ENCODE results near the gene VGLL3.
"Not testable (repeated sequence)": the region's sequence is repeated elsewhere in the genome, so short reads cannot be mapped to it uniquely, and the experiment has no call there.

Gene VGLL3

GRCh38 chr3:86986671-86987420, 4.1 kb downstream of the VGLL3 start:
- peak overlapping the region; percentile 32 for H3K9ac ChIP-seq (ENCODE audit: insufficient read length)
- TF ChIP-seq POLR2AphosphoS5 (IDR thresholded peaks at IDR 0.05; ENCODE audit: borderline replicate concordance, low read depth, low read length), result no peak
- no peak for TF ChIP-seq EZH2 (IDR thresholded peaks at IDR 0.05)
- TF ChIP-seq FOXP2 (optimal IDR thresholded peaks at IDR 0.05; ENCODE audit: control extremely low read depth, extremely low read length, insufficient read depth), result no peak
- H3K9me3 ChIP-seq (ENCODE audit: low read depth, low read length), result no peaks in the 10 kb centered on the region
- peak overlapping the region; percentile 90 for H3K27ac ChIP-seq
- no peak for DNase-seq (ENCODE audit: low read depth, low spot score)
- no peaks in the 10 kb centered on the region for H3K36me3 ChIP-seq (ENCODE audit: insufficient read depth, low read length)
- peak overlapping the region; percentile 70 for H3K4me3 ChIP-seq

DNA sequence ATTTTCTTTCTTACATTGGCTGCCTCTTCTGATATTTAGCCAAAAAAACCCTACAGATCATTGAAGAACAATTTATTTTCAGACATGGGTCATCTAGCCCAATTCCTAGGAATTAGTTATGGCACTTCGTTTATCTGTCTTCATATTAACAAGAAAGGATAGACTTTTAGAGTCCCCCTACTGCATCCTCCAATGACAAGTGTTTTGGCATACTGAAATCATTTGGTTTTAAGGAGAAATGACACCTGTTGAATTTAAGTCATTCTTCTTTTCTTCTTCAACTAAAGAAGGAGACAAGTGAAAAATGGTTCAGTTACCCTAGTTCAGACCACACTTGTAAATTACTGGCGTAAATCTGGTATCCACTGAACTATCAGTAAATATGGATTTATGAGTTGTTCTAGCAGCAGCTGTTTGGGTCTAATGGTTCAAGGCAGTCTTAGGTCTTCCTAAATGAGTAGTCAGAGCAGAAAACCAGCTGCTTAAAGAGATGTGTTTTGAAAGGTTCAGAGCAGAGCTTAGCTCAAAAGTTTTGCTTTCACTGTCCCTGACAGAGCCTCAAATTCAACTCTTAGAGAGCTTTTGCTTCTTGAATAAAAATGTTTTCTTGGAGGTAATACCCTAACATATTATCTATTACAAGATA, 5.6 kb downstream of the VGLL3 start:
- DNase-seq (ENCODE audit: low read depth, low spot score), result no peak
- Histone ChIP-seq H3K27ac (0 out of 2 replicates have a peak overlapping the region, but pooled peaks have one; percentile 28), H3K9ac (ENCODE audit: insufficient read length) (no peak overlapping the region), H3K36me3 (ENCODE audit: insufficient read depth, low read length) (no peaks in the 10 kb centered on the region), H3K9me3 (ENCODE audit: low read depth, low read length) (no peaks in the 10 kb centered on the region), H3K4me3 (no peak overlapping the region)
- TF ChIP-seq POLR2AphosphoS5 (IDR thresholded peaks at IDR 0.05; ENCODE audit: borderline replicate concordance, low read depth, low read length) (no peak), FOXP2 (optimal IDR thresholded peaks at IDR 0.05; ENCODE audit: control extremely low read depth, extremely low read length, insufficient read depth) (no peak), EZH2 (IDR thresholded peaks at IDR 0.05) (no peak)

DNA sequence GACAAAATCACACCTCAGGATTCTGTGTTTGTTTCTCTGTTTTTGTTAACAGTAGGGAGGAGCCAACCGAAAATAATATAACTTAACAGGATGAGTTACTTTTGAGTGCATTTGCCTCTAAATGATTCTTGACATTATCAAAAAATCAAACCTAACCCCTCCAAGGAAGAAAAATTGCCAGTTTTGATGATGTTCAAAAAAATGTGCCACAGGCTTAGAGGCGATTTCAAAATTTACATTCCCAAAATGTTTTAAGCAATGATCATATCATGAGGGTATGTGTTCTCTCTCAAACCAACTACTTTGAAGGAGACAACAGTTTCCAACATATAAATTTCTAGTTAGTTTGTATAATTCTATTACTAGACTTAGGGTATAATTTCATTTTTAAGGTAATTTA, 6.7 kb downstream of the VGLL3 start:
- Histone ChIP-seq H3K9ac (ENCODE audit: insufficient read length) (no peak overlapping the region), H3K27ac (no peak overlapping the region), H3K9me3 (ENCODE audit: low read depth, low read length) (no peaks in the 10 kb centered on the region), H3K36me3 (ENCODE audit: insufficient read depth, low read length) (no peaks in the 10 kb centered on the region), H3K4me3 (no peak overlapping the region)
- no peak for TF ChIP-seq POLR2AphosphoS5 (IDR thresholded peaks at IDR 0.05; ENCODE audit: borderline replicate concordance, low read depth, low read length)
- no peak for TF ChIP-seq EZH2 (IDR thresholded peaks at IDR 0.05)
- no peak for TF ChIP-seq FOXP2 (optimal IDR thresholded peaks at IDR 0.05; ENCODE audit: control extremely low read depth, extremely low read length, insufficient read depth)
- DNase-seq (ENCODE audit: low read depth, low spot score), result no peak

DNA sequence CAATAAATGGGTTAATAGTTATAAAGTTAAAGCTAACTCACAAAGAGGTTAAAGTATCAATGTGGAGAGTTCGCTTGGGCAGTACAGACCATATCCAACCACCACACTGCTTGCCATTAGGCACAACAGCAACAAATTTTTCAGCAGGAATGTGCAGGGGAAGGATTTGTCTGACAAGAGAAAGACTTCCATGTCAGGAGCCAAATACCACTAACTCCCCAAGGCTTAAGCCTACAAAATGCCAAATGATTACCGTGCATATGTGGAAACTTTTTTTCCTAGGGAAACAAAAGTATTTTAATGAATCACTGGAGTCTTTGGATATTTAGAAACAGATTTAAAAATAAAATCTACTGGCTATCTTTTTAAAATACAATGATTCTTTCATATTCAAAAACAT, 8.1 kb downstream of the VGLL3 start:
- Histone ChIP-seq H3K9me3 (ENCODE audit: low read depth, low read length) (no peaks in the 10 kb centered on the region), H3K4me3 (no peak overlapping the region), H3K36me3 (ENCODE audit: insufficient read depth, low read length) (no peaks in the 10 kb centered on the region; the same call in 1 of the 2 replicates), H3K9ac (ENCODE audit: insufficient read length) (no peak overlapping the region), H3K27ac (no peak overlapping the region)
- DNase-seq (ENCODE audit: low read depth, low spot score), result no peak
- TF ChIP-seq EZH2 (IDR thresholded peaks at IDR 0.05) (no peak), POLR2AphosphoS5 (IDR thresholded peaks at IDR 0.05; ENCODE audit: borderline replicate concordance, low read depth, low read length) (no peak), FOXP2 (optimal IDR thresholded peaks at IDR 0.05; ENCODE audit: control extremely low read depth, extremely low read length, insufficient read depth) (no peak)

DNA sequence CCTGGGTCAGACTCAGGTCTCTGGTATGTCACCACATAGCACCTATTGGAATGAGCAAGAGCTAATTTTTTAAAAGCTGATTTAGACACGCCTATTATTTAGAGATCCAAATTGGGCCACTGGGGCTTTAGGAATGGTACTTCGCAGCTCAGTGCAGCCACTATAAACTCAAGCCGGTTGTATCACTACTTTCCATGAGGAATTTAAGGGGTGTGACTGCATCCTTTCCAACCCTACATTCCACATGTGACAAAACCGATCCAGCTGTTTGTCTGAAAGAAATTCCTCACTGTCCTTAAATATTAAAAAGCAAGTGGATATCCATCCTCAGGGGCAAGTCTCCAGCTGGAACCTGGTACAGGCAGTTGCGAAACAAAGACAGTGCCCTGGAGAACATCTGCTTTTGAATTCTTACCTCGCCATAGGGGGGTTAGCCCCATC, 12.8 kb downstream of the VGLL3 start:
- no peak overlapping the region for H3K9ac ChIP-seq (ENCODE audit: insufficient read length)
- H3K27ac ChIP-seq, result no peak overlapping the region
- H3K4me3 ChIP-seq, result no peak overlapping the region
- TF ChIP-seq EZH2 (IDR thresholded peaks at IDR 0.05), result no peak
- no peak for TF ChIP-seq FOXP2 (optimal IDR thresholded peaks at IDR 0.05; ENCODE audit: control extremely low read depth, extremely low read length, insufficient read depth)
- no peak for TF ChIP-seq POLR2AphosphoS5 (IDR thresholded peaks at IDR 0.05; ENCODE audit: borderline replicate concordance, low read depth, low read length)
- no peaks in the 10 kb centered on the region for H3K9me3 ChIP-seq (ENCODE audit: low read depth, low read length)
- H3K36me3 ChIP-seq (ENCODE audit: insufficient read depth, low read length), result peaks cover 4% of the 10 kb centered on the region; the same call in 1 of the 2 replicates
- DNase-seq (ENCODE audit: low read depth, low spot score), result no peak

DNA sequence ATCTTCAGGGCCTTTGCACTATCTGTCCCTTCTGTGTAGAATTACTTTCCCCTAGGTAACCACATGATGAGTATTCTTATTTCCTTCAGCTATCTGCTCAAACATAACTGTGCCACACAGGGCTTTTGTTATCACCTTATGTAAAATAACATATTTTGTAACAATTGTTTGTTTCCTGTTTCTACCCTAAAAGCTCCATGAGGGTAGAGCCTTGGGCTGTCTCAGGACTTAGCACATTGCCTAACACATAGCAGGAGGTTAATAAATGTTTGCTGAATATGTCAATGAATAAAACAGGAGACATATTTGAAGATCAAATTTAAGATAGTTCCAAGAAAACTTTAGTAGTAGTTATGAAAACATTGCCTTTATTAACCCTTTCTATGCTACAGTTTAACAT, 14.7 kb downstream of the VGLL3 start:
- no peaks in the 10 kb centered on the region for H3K9me3 ChIP-seq (ENCODE audit: low read depth, low read length)
- H3K4me3 ChIP-seq, result no peak overlapping the region
- TF ChIP-seq FOXP2 (optimal IDR thresholded peaks at IDR 0.05; ENCODE audit: control extremely low read depth, extremely low read length, insufficient read depth) (no peak), EZH2 (IDR thresholded peaks at IDR 0.05) (no peak), POLR2AphosphoS5 (IDR thresholded peaks at IDR 0.05; ENCODE audit: borderline replicate concordance, low read depth, low read length) (no peak)
- DNase-seq (ENCODE audit: low read depth, low spot score), result no peak
- H3K36me3 ChIP-seq (ENCODE audit: insufficient read depth, low read length), result peaks cover 4% of the 10 kb centered on the region; the same call in 1 of the 2 replicates
- no peak overlapping the region for H3K27ac ChIP-seq
- no peak overlapping the region for H3K9ac ChIP-seq (ENCODE audit: insufficient read length)

DNA sequence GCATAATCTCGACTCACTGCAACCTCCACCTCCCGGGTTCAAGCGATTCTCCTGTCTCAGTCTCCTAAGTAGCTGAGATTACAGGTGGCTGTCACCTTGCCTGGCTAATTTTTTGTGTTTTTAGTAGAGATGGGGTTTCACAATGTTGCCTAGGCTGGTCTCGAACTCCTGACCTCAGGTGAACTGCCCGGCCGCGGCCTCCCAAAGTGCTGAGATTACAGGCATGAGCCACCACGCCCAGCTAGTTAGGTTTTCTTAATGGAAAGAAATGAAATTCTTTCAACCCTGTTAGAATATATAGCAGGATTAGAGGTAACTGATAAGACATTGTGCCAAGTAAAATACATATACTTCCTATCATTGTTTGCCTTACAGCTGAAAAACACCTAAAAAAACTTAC, 16.8 kb downstream of the VGLL3 start:
- not testable (repeated sequence) for H3K4me3 ChIP-seq; H3K27ac ChIP-seq; H3K9me3 ChIP-seq (ENCODE audit: low read depth, low read length); H3K36me3 ChIP-seq (ENCODE audit: insufficient read depth, low read length); DNase-seq (ENCODE audit: low read depth, low spot score); H3K9ac ChIP-seq (ENCODE audit: insufficient read length)

GRCh38 chr3:86973440-86973839, 17.5 kb downstream of the VGLL3 start:
- no peak for DNase-seq (ENCODE audit: low read depth, low spot score)
- Histone ChIP-seq H3K9me3 (ENCODE audit: low read depth, low read length) (no peaks in the 10 kb centered on the region), H3K9ac (ENCODE audit: insufficient read length) (no peak overlapping the region), H3K36me3 (ENCODE audit: insufficient read depth, low read length) (peaks cover 8% of the 10 kb centered on the region; the same call in 1 of the 2 replicates), H3K4me3 (no peak overlapping the region), H3K27ac (no peak overlapping the region)
- no peak for TF ChIP-seq FOXP2 (optimal IDR thresholded peaks at IDR 0.05; ENCODE audit: control extremely low read depth, extremely low read length, insufficient read depth)
- TF ChIP-seq EZH2 (IDR thresholded peaks at IDR 0.05), result no peak
- no peak for TF ChIP-seq POLR2AphosphoS5 (IDR thresholded peaks at IDR 0.05; ENCODE audit: borderline replicate concordance, low read depth, low read length)

Measured in SK-N-MC (cell line).